GM21381 (cell line): Measurements from ENCODE around the gene NRBF2.
A peak's percentile ranks its signal among the peaks of the same experiment; 100 is the strongest.

Experiments used
- ATAC-seq: cut with Tn5 transposase; IDR thresholded peaks from one replicate; pipeline ENCODE4 v1.9.1; 2021; ENCODE audit warnings: mild to moderate bottlenecking, moderate library complexity; ENCODE audit not compliant: unreplicated experiment

Gene NRBF2

DNA sequence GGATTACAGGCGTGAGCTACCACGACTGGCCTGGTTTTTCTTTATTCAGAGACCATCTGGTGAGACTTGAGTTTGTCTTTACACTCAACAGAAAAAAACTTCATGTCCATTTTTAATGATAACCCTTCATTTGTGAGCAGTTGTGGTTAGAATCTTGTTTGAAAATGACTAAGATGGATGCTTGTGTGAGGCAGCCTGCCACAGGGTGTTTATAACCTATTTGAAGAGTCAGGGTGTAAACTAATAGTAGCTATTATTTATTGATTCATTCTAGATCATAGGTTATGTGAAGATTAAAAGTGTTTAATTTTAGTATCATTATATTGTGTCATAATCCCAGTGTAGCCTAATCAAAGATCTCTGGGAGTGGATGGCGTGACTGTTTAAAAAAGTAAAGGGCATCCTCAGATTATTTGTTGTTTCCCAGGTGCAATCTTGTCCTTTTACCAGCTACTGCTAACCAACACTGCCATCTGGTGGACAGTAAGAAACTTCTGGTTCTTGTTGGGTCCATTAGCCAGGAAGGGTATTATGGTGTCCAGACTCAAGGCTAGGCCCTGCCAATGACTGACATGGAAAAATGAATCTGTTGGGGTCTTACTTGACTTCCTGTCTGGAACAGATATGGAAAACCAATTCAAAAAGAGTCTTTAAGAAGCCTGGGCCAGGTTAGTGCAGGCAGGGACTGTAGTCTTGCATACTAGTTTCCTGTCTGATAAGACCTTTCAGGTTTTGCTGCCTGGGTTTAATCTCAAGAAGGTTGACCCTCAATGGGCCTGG, 24.9 kb downstream of the NRBF2 start:
- peak; percentile 61 for ATAC-seq

DNA sequence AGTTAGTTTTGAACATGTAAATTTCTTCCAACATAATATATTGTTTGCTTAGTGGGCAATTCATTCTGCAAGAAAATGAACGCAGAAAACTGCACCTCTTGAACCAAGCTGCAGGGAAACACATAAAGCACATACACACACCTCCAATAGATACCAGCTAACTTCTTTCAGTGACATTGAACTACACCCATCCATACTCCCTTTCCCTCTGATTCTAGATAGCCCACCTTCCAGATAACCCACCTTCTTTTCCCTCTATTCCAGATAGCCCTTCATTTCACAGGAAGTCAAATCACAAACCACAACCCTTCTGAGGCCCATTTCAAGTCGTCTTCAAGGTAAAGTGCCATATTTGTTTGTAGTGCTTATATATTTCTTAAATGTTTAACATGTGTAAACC, 28.5 kb downstream of the NRBF2 start:
- ATAC-seq, result no peak

DNA sequence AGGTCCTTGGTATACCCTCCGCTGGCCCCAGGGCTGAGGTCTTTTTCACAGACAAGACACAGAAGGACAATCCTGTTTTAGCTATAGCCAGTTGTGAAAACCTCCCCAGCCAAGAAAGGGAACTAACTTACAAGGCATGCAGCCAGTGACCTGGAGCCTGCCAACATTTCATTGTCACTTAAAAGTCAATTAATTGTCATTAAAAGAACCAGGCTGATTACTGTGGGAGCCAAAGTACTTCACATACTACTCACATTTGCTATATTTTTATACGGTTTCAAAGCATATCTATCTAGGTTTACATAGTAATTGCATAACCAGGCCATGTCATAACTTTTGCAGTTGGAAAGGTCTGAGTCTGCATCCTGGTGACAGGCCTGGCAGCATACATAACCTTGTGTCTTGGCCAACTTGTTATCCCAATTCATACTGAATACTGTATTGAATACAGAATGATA, 31.1 kb downstream of the NRBF2 start:
- no peak for ATAC-seq

GRCh38 chr10:63165249-63165648, 32.1 kb downstream of the NRBF2 start:
- no peak for ATAC-seq

- peak; percentile 59 for ATAC-seq
These were observed 33.7 kb downstream of the NRBF2 start for GRCh38 chr10:63166742-63167258.

GRCh38 chr10:63168821-63169462, 35.8 kb downstream of the NRBF2 start:
- no peak for ATAC-seq

GRCh38 chr10:63169624-63170023, 36.5 kb downstream of the NRBF2 start:
- ATAC-seq, result no peak

GRCh38 chr10:63171255-63171855, 38.2 kb downstream of the NRBF2 start:
- ATAC-seq, result no peak

DNA sequence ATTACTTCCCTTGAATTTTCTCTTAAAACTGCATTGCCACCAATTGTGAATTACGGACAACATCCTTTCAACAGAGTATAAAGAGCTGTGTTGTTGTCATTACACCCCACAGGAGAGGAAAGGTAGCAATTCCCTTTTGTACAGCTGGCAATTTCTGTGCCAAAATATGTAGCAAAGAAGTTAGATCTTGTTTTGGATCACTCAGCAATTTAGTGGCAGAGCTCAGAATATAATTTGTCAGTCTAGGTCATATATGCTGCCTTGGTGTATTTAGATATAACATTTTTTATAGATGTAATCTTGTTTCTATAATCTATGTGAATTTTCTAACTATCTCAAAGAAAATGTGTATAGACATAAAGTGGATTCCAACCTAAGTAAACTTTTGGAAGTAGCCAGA, 38.8 kb downstream of the NRBF2 start:
- ATAC-seq, result no peak

GRCh38 chr10:63173468-63174232, 40.5 kb downstream of the NRBF2 start:
- ATAC-seq, result peak; percentile 99

GRCh38 chr10:63175534-63175933, 42.4 kb downstream of the NRBF2 start:
- ATAC-seq, result no peak

DNA sequence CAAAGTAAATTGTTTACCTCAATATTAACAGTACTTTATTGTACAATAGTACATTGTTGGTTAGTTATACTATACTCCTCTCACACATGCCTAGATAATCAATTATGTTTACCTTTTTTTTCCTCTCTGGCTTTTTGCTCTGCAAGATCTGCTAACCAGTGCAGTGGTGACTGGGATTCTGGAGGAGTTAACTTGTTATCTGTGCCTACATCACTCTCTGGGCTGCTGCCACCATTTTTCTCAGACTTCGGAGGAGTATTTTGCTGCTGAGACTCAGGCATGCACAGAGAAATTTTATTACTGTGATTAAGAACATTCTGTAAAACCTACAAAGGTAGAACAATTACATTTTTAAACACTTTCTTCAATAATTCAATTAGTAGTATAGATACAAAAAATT, 59.7 kb downstream of the NRBF2 start:
- no peak for ATAC-seq

DNA sequence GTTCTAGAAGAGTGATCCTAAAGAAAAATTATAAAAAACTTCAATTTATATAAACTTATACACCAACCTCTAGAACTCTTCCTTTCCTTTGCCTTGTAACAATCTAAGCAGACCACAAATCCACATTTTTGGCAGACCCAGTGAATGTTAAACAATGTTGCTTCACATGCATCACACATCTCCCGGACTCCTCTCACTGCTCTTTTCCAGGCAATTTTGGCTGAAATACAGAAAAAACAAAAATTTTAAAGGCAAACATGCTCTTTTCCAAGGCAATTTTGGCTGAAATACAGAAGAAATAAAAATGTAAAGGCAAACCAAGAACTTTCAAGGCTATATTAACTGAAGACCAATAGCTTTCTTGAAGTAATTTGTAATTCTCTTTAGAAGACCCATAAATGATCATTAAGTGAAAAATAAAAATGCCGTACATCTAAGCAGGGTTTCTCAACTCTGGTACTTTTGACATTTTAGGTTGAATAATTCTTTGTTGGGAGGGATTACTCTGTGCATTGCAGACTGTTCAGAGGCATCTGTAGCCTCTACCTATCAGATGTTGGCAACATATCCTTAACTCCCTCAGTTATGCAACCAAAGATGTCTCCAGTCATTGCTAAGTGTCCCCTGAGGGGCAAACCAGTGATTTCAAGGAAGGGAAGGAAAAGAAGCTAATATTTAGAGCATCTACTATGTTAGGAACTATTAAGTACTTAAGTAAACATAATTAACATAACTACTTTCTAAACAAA, 64.4 kb downstream of the NRBF2 start:
- no peak for ATAC-seq

- ATAC-seq, result no peak
These were observed 66.6 kb downstream of the NRBF2 start for GRCh38 chr10:63199716-63200115.

GRCh38 chr10:63200431-63200830, 67.3 kb downstream of the NRBF2 start:
- ATAC-seq, result no peak

DNA sequence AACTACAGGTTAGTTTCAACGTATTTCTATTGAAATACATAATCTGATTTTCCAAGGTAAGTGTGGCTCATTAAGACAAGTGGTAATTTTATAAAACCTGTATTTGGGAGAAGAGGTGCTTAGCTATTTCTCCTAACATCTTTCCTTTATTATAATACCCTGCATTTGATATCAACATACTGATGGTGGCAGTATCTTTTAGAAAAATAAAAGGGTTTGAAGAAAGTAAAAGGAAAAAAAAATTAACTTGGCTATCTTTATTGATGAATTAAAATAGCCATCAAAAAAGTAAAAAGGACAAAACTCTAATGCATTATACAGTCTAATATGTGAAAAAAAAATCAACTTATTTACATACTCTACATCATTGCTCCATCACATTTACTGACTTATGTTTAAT, 68.0 kb downstream of the NRBF2 start:
- no peak for ATAC-seq
